ENCODE results near the gene SIM2.

The SIM2 gene, protein sequence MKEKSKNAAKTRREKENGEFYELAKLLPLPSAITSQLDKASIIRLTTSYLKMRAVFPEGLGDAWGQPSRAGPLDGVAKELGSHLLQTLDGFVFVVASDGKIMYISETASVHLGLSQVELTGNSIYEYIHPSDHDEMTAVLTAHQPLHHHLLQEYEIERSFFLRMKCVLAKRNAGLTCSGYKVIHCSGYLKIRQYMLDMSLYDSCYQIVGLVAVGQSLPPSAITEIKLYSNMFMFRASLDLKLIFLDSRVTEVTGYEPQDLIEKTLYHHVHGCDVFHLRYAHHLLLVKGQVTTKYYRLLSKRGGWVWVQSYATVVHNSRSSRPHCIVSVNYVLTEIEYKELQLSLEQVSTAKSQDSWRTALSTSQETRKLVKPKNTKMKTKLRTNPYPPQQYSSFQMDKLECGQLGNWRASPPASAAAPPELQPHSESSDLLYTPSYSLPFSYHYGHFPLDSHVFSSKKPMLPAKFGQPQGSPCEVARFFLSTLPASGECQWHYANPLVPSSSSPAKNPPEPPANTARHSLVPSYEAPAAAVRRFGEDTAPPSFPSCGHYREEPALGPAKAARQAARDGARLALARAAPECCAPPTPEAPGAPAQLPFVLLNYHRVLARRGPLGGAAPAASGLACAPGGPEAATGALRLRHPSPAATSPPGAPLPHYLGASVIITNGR
- long read RNA-seq = 0 reads

DNA sequence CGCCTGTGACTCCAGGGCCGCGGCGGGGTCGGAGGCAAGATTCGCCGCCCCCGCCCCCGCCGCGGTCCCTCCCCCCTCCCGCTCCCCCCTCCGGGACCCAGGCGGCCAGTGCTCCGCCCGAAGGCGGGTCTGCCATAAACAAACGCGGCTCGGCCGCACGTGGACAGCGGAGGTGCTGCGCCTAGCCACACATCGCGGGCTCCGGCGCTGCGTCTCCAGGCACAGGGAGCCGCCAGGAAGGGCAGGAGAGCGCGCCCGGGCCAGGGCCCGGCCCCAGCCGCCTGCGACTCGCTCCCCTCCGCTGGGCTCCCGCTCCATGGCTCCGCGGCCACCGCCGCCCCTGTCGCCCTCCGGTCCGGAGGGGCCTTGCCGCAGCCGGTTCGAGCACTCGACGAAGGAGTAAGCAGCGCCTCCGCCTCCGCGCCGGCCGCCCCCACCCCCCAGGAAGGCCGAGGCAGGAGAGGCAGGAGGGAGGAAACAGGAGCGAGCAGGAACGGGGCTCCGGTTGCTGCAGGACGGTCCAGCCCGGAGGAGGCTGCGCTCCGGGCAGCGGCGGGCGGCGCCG, at the start of gene SIM2:
SIM2 (plus strand) TSS at position 135 of the 565 bp plus-strand sequence. CDS start 632 bp downstream, outside the sequence.
- no peak for DNase-seq (ENCODE audit: low read depth in 1 of 2, low spot score in 1 of 2)
- H3K27ac ChIP-seq (replicated peaks) = no peak within 1 kb of the TSS
- peak within 1 kb of the TSS; percentile 10 for H3K4me3 ChIP-seq (replicated peaks; ENCODE audit: insufficient read depth, low read length)
- TF ChIP-seq POLR2AphosphoS5 (IDR thresholded peaks at IDR 0.05; ENCODE audit: low read depth) (no peak), GABPA (IDR thresholded peaks at IDR 0.05; ENCODE audit: low read depth) (no peak), SPI1 (IDR thresholded peaks at IDR 0.05; ENCODE audit: borderline replicate concordance, low read depth) (no peak)
- TF ChIP-seq, protein P1, sequence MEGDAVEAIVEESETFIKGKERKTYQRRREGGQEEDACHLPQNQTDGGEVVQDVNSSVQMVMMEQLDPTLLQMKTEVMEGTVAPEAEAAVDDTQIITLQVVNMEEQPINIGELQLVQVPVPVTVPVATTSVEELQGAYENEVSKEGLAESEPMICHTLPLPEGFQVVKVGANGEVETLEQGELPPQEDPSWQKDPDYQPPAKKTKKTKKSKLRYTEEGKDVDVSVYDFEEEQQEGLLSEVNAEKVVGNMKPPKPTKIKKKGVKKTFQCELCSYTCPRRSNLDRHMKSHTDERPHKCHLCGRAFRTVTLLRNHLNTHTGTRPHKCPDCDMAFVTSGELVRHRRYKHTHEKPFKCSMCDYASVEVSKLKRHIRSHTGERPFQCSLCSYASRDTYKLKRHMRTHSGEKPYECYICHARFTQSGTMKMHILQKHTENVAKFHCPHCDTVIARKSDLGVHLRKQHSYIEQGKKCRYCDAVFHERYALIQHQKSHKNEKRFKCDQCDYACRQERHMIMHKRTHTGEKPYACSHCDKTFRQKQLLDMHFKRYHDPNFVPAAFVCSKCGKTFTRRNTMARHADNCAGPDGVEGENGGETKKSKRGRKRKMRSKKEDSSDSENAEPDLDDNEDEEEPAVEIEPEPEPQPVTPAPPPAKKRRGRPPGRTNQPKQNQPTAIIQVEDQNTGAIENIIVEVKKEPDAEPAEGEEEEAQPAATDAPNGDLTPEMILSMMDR (IDR thresholded peaks at IDR 0.05; ENCODE audit: insufficient read depth, low read length) = no peak
- TF ChIP-seq, protein P2, sequence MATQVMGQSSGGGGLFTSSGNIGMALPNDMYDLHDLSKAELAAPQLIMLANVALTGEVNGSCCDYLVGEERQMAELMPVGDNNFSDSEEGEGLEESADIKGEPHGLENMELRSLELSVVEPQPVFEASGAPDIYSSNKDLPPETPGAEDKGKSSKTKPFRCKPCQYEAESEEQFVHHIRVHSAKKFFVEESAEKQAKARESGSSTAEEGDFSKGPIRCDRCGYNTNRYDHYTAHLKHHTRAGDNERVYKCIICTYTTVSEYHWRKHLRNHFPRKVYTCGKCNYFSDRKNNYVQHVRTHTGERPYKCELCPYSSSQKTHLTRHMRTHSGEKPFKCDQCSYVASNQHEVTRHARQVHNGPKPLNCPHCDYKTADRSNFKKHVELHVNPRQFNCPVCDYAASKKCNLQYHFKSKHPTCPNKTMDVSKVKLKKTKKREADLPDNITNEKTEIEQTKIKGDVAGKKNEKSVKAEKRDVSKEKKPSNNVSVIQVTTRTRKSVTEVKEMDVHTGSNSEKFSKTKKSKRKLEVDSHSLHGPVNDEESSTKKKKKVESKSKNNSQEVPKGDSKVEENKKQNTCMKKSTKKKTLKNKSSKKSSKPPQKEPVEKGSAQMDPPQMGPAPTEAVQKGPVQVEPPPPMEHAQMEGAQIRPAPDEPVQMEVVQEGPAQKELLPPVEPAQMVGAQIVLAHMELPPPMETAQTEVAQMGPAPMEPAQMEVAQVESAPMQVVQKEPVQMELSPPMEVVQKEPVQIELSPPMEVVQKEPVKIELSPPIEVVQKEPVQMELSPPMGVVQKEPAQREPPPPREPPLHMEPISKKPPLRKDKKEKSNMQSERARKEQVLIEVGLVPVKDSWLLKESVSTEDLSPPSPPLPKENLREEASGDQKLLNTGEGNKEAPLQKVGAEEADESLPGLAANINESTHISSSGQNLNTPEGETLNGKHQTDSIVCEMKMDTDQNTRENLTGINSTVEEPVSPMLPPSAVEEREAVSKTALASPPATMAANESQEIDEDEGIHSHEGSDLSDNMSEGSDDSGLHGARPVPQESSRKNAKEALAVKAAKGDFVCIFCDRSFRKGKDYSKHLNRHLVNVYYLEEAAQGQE (IDR thresholded peaks at IDR 0.05; ENCODE audit: insufficient replicate concordance, low read depth) = no peak
- H3K27me3 ChIP-seq (ENCODE audit: insufficient read depth, poor library complexity, severe bottlenecking) = peaks cover 93% of the 10 kb centered on the region

DNA sequence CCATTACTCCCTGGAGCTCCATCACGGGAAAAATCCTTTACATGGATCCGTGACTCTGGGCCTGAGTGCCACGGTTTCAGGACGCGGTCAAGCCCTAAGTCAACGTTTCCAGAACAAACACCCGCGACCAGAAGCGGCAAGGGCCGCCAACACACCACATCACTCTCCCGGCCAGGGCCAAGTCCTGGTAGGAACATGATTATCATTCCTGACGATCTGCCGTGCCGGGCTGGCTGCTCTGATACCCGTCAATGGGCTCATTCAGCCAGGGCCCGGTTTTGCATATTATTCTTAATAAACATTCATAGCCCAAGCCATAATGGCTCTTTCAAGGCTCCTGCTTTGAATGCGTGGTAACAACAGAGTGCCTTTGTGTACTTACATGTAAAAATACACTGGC, 44.6 kb upstream of the SIM2 start:
- H3K27me3 ChIP-seq (ENCODE audit: insufficient read depth, poor library complexity, severe bottlenecking) = no peaks in the 10 kb centered on the region
- no peak overlapping the region for H3K4me3 ChIP-seq (replicated peaks; ENCODE audit: insufficient read depth, low read length)
- H3K27ac ChIP-seq (replicated peaks) = no peak overlapping the region
- TF ChIP-seq, protein P2 (IDR thresholded peaks at IDR 0.05; ENCODE audit: insufficient replicate concordance, low read depth) = no peak
- TF ChIP-seq POLR2AphosphoS5 (IDR thresholded peaks at IDR 0.05; ENCODE audit: low read depth) = no peak
- no peak for TF ChIP-seq GABPA (IDR thresholded peaks at IDR 0.05; ENCODE audit: low read depth)
- no peak for TF ChIP-seq SPI1 (IDR thresholded peaks at IDR 0.05; ENCODE audit: borderline replicate concordance, low read depth)
- DNase-seq (ENCODE audit: low read depth in 1 of 2, low spot score in 1 of 2) = no peak

DNA sequence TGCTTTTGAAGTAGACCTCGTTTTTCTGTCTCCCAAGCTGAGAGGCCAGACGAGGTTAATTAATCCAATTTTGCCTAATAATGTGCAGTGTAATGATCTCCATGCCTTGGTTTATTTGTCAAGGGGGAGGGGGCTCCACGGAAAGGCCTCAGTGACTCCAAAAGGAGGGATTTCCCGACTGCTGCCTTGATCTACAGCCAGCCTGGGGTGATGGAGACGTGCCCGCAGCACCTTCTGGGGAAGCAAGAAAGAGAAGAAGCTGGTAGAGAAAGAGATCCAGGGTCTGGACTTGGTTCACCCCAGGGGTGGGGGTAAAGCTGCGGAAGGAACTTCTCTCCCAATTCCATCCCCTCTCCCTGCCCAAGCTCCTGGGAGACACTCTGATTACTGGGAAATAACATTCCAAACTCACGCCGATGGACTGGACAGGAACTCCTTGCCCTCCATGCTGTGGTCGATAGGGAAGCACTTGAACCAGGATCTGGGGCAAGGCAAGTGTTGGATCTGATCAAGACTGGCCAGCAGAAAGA, 44.1 kb upstream of the SIM2 start:
- Histone ChIP-seq H3K27me3 (ENCODE audit: insufficient read depth, poor library complexity, severe bottlenecking) (no peaks in the 10 kb centered on the region), H3K4me3 (replicated peaks; ENCODE audit: insufficient read depth, low read length) (no peak overlapping the region), H3K27ac (replicated peaks) (no peak overlapping the region)
- TF ChIP-seq, protein P2 (IDR thresholded peaks at IDR 0.05; ENCODE audit: insufficient replicate concordance, low read depth) = no peak
- TF ChIP-seq GABPA (IDR thresholded peaks at IDR 0.05; ENCODE audit: low read depth) (no peak), POLR2AphosphoS5 (IDR thresholded peaks at IDR 0.05; ENCODE audit: low read depth) (no peak), SPI1 (IDR thresholded peaks at IDR 0.05; ENCODE audit: borderline replicate concordance, low read depth) (no peak)
- TF ChIP-seq, protein P1 (IDR thresholded peaks at IDR 0.05; ENCODE audit: insufficient read depth, low read length) = no peak
- DNase-seq (ENCODE audit: low read depth in 1 of 2, low spot score in 1 of 2) = no peak
